ENCODE measurements around the gene FHOD3.
A peak's percentile ranks its signal among the peaks of the same experiment; 100 is the strongest.

Gene FHOD3

GRCh38 chr18:36680042-36680441, 382.5 kb downstream of the FHOD3 start:
- Histone ChIP-seq H3K27me3 (replicated peaks) (no peaks in the 10 kb centered on the region), H3K27ac (no peak overlapping the region), H3K36me3 (replicated peaks) (no peaks in the 10 kb centered on the region), H3K4me3 (ENCODE audit: low read depth, low read length) (no peak overlapping the region)
- TF ChIP-seq CTCF (IDR thresholded peaks at IDR 0.05; ENCODE audit: low read depth, low read length, missing control alignments): no peak
- in situ Hi-C loops (cut with HindIII; ENCODE audit: low pct_ligation_motif_present, low sequenced_read_pairs): no loop called here
- DNase-seq: no peak

GRCh38 chr18:36685580-36685979, 388.1 kb downstream of the FHOD3 start:
- DNase-seq: no peak
- no peak overlapping the region for H3K4me3 ChIP-seq (ENCODE audit: low read depth, low read length)
- in situ Hi-C loops (cut with HindIII; ENCODE audit: low pct_ligation_motif_present, low sequenced_read_pairs): no loop called here
- H3K27ac ChIP-seq: no peak overlapping the region
- H3K36me3 ChIP-seq (replicated peaks): no peaks in the 10 kb centered on the region
- TF ChIP-seq CTCF (IDR thresholded peaks at IDR 0.05; ENCODE audit: low read depth, low read length, missing control alignments): no peak
- H3K27me3 ChIP-seq (replicated peaks): no peaks in the 10 kb centered on the region

DNA sequence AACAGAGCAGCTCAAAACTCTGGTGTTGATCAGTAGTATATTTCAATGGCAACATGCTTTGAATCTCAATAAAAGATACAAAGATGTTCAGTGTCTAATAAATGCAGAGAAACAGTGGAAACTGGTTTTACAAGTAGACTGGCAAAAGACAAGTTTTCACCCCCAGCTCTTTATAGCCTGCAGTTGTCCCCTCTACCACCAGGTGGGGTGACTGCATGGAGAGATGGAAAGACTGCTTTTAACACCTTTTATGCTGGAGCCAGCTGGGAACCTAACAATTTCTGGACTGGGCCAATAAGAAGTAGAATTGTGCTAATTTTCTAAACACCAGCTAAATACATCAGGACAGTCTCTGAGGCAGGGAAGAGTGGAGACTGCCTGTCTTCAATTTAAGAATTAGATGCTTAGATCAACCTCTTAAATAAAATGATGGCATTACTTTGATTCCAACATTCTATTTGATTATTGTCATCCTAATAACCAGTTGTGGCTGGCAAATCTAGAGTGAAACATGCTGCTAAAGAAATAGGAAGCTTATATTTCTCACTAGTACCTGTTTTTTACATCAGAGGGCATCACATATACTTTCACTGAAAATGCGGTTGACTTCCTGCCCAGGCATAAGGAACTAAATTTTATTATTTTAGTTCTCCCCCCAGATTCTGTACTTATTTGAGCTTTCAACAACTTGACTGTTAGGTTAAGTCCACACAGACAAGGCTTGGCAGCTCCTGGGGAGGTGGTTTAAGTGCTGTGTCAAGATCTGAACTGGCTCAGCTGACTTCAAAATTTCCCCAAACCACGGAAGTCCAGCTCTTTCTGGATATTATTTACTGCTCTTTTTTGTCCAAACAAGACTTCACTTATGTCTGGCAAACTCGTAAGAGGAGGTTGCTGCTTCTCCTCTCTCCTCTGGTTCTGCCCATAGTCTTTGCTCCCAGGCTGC, 390.8 kb downstream of the FHOD3 start:
- peak; percentile 66 for DNase-seq
- Histone ChIP-seq H3K27me3 (replicated peaks) (no peaks in the 10 kb centered on the region), H3K4me3 (ENCODE audit: low read depth, low read length) (no peak overlapping the region), H3K36me3 (replicated peaks) (no peaks in the 10 kb centered on the region), H3K27ac (no peak overlapping the region)
- in situ Hi-C loops (cut with HindIII; ENCODE audit: low pct_ligation_motif_present, low sequenced_read_pairs): no loop called here
- TF ChIP-seq CTCF (IDR thresholded peaks at IDR 0.05; ENCODE audit: low read depth, low read length, missing control alignments): peak; percentile 99

DNA sequence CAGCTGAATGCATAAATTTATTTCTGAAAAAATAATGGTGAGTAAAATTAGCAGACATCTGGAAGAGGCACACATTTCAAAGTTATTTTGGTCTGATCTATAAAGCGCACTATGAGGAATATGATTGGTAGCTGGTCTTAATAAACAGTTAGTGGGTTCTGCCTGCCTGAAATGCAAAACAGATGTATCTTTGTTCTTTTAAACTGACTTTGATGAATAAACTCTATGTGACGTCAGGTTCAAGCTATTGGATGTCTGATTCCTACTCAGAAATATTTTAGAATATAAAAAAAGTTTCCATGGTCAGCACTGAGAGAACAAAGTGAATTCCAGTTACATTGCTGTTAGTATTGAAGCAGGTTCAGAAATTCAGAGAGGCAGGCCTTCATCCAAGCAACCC, 394.9 kb downstream of the FHOD3 start:
- Histone ChIP-seq H3K27me3 (replicated peaks) (no peaks in the 10 kb centered on the region), H3K27ac (no peak overlapping the region), H3K4me3 (ENCODE audit: low read depth, low read length) (no peak overlapping the region), H3K36me3 (replicated peaks) (no peaks in the 10 kb centered on the region)
- TF ChIP-seq CTCF (IDR thresholded peaks at IDR 0.05; ENCODE audit: low read depth, low read length, missing control alignments): no peak
- DNase-seq: no peak
- in situ Hi-C loops (cut with HindIII; ENCODE audit: low pct_ligation_motif_present, low sequenced_read_pairs): no loop called here

DNA sequence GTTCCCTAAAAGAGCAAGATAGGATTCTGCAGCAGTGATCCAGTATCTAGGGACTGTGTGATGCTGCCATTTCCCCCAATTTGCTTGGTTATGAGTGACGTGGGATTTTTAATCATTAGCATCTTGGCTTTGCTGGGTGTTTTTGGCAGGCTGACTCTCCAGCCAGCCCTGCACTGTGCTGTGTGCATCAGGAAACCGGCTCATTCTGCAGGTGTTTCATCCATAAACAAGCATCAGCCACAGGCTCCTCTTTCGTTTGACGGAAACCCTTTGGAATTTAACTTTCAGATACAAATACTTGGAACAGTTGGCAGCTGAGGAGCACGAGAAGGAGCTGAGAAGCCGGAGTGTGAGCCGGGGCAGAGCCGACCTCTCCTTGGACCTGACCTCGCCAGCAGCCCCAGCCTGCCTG, 395.4 kb downstream of the FHOD3 start:
- Histone ChIP-seq H3K27me3 (replicated peaks) (no peaks in the 10 kb centered on the region), H3K36me3 (replicated peaks) (no peaks in the 10 kb centered on the region), H3K27ac (no peak overlapping the region), H3K4me3 (ENCODE audit: low read depth, low read length) (no peak overlapping the region)
- no peak for TF ChIP-seq CTCF (IDR thresholded peaks at IDR 0.05; ENCODE audit: low read depth, low read length, missing control alignments)
- no peak for DNase-seq
- in situ Hi-C loops (cut with HindIII; ENCODE audit: low pct_ligation_motif_present, low sequenced_read_pairs): no loop called here

Measured in brain microvascular endothelial cell (primary cell).